ENCODE data around the gene GPR75.

GPR75 gene

GRCh38 chr2:53859206-53860181, at the start of gene GPR75:
Gene GPR75, minus strand, starts transcription at chr2:53859967. Its CDS starts 5,211 bp downstream, at chr2:53854756.
- no peak for DNase-seq

GRCh38 chr2:53907582-53907981, 47.8 kb upstream of the GPR75 start:
- DNase-seq, result no peak

DNA sequence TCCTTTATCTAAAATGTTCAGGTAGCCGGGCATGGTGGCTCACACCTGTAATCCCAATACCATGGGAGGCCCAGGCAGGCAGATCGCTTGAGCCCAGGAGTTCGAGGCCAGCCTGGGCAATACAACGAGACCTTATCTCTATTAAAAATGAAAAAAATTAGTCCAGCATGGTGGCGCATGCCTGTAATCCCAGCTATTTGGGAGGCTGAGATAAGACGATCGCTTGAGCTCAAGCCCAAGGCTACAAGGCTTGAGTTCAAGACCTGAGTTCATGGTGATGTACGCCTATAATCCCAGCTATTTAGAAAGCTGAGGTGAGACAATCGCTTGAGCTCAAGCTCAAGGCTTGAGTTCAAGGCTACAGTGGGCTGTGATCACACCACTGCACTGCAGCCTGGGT, 45.6 kb upstream of the GPR75 start:
- DNase-seq, result no peak

DNA sequence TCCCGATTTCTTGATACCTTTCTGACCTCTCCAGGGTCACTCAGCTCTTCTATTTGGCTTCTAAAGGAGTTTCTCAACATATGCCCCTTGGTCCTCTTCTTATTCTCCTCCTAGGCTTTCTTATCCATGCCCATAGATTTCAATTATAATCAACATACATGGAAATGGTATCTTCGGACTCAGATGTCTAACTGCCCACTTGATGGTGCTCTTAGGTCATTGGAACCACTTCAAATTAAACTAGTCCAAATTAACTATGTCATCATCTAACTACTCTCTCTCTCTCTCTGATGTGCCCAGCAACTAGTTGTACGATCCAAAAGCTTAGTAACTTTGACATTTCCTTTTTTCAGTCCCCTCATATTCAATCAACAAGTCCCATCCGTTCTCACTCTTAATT, 43.2 kb upstream of the GPR75 start:
- no peak for DNase-seq

- DNase-seq, result no peak
Measured at GRCh38 chr2:53901192-53901591, 41.4 kb upstream of the GPR75 start.

DNA sequence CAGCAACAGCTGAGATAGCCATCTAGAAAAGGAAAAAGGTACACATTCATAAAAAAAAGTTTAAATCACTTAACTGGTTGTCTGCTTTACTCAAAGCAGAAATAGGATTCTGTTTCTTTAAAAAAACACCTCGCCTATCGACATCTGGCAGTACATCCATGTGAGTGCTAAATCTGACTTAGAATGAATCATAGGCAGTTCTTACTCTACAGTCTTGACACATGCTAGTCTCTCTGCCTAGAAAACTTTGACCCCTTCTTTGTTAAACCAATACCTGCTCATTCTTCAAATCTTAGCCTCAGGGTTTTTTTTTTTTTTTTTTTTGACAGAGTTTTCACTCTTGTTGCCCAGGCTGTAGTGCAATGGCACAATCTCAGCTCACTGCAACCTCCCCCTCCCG, 37.1 kb upstream of the GPR75 start:
- DNase-seq, result no peak

- DNase-seq, result no peak
Measured at GRCh38 chr2:53886406-53887280, 26.9 kb upstream of the GPR75 start.

DNA sequence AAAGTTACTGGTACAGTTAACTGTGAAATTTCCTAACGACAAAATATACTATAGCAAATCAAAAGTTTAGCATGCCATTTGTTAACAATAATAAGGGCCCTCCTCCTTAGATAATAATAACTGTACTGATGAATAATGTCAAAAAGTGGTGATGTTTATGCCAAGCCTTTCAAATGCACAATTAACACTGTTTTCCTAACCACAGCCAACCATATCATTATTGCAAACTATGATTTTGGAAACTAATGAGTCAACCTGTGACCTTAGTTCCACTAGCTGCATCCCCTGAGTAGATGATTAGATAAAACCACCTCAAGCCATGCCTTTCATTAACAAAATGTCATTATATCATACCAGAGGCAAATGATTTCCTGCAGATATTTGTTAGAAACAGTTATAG, 25.1 kb upstream of the GPR75 start:
- no peak for DNase-seq

- no peak for DNase-seq
Measured at GRCh38 chr2:53881986-53882385, 22.2 kb upstream of the GPR75 start.

- DNase-seq, result no peak
Measured at GRCh38 chr2:53881360-53881759, 21.6 kb upstream of the GPR75 start.

DNA sequence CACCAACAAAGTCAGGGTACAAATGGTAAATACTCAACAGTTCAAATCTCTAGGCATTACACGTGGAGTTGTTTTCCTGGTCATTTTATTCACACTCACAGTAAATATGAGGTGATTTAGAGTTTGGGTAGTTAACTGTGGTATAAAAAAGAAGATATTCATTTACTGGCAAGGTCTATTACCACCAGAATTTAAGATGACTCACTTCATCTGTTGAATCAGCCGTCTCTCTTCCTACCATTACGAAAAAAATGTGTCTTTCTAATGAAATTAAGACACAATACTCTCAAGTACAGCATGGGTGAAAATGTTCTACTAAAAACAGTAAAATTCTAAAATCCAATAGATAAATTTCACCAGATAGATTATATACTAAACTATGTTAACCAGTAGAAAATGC, 21.0 kb upstream of the GPR75 start:
- no peak for DNase-seq

- DNase-seq, result no peak
Measured at GRCh38 chr2:53877556-53877955, 17.8 kb upstream of the GPR75 start.

DNA sequence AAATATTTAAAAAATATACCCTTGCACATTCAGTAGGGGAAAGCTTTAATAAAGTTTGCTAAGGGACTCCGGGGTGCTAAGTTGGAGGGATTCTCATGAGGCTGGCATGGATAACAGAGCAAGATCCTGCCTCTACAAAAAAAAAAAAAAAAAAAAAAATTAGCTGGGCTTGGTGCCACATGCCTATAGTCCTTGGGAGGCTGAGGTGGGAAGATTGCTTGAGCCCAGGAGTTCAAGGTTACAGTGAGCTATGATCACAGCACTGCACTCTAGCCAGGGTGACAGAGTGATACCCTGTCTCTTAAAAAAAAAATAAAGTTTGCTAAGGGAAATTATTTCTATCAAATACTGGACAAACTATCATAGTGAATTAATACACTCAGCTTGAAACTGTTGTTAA, 17.3 kb upstream of the GPR75 start:
- DNase-seq, result no peak

- no peak for DNase-seq
Measured at GRCh38 chr2:53874401-53874950, 14.7 kb upstream of the GPR75 start.

GRCh38 chr2:53867773-53868172, 8.0 kb upstream of the GPR75 start:
- no peak for DNase-seq

GRCh38 chr2:53867169-53867568, 7.4 kb upstream of the GPR75 start:
- no peak for DNase-seq

- DNase-seq, result no peak
Measured at GRCh38 chr2:53865962-53866361, 6.2 kb upstream of the GPR75 start.

DNA sequence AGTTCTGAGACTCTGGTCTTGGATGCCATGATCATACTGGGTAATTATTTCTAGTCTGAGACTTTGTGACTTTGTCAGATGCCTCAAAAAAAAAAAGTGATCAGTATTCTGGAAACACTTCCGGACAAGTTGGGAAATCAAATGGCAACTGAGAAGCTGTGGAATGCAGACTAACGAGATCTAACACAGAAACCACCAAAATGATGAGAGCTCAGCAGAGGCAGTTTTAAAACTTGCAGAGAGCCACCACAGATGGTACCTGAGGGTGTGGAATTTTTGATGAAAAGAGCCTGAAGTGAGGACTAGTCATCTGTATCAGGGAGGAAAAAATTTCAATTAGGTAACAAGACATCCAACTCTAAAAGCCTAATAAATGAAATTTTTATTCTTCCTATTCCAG, 5.5 kb upstream of the GPR75 start:
- no peak for DNase-seq

- DNase-seq, result no peak
Measured at GRCh38 chr2:53863538-53864227, 3.9 kb upstream of the GPR75 start.

DNA sequence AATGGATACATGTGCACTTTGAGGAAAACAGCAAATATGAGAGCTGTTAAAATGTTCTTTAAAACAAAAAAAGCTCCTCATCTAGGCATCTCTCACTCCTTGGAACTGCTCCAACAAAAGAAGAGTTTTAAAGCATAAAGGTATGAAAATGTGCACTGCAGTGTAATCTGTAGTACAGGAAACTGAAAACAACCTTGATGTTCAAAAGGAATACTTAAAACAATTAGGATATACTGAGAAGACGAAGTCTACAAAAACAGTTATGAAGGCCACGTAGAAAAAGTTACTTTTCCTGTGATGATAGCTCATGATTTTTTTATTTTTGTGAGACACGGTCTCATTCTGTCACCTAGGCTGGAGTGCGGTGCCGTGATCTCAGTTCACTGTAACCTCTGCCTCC, 2.1 kb upstream of the GPR75 start:
- no peak for DNase-seq

- DNase-seq, result no peak
Measured at GRCh38 chr2:53856272-53856671, 3.5 kb downstream of the GPR75 start.

- DNase-seq, result no peak
Measured at GRCh38 chr2:53854678-53855077, 5.1 kb downstream of the GPR75 start.

DNA sequence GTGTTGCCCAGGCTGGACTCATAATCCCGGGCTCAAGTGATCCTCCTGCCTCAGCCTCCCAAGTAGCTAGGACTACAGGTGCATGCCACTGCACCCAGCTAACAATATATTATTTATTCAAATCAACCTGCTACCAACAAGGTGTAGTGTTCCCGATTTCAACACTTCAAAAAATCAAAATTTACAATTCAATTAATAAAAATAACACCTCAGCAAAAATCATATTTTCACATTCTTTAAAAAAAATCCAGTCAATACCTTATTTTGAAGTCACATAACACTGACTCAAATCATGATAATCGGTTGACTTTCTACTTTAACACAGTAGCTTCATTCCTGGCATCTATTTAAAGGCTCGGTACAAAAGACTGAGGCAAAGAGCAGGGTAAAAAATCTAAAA, 7.2 kb downstream of the GPR75 start:
- DNase-seq, result no peak
